Fibroblast of lung (primary cell): ENCODE data around the gene TMEM132E. TPM values are rescaled to one million over a fixed set of nuclear protein-coding genes. Genes with fewer than 3 reads are reported as not detected.
A peak's percentile ranks its signal among the peaks of the same experiment; 100 is the strongest.
"Not testable (repeated sequence)": the region's sequence is repeated elsewhere in the genome, so short reads cannot be mapped to it uniquely, and the experiment has no call there.

Source experiments
- DNase-seq, 2 donors: peaks; one replicate each; pipeline versions ENCODE4 v3.0.0 to v3.0.0-alpha.2; 2010; ENCODE audit warnings: low read depth in 2 of 2
- H2AFZ ChIP-seq: 2 replicates; pipeline ENCODE4 v1.5.1; 2012; ENCODE audit warnings: low read length, control low read depth, inconsistent platforms
- H3K27ac ChIP-seq: 2 replicates; pipeline ENCODE4 v1.5.1; 2011; ENCODE audit warnings: low read length, control low read depth; ENCODE audit not compliant: insufficient read depth
- H3K27me3 ChIP-seq: 2 replicates; pipeline ENCODE4 v1.5.1; 2011; ENCODE audit warnings: mild to moderate bottlenecking, low read length; ENCODE audit not compliant: control insufficient read depth, insufficient read depth
- H3K36me3 ChIP-seq: 2 replicates; pipeline ENCODE4 v1.5.1; 2011; ENCODE audit warnings: low read length; ENCODE audit not compliant: control insufficient read depth, insufficient read depth
- H3K4me1 ChIP-seq: 2 replicates; pipeline ENCODE4 v1.5.1; 2011; ENCODE audit warnings: low read length; ENCODE audit not compliant: control insufficient read depth, insufficient read depth; ENCODE audit errors: extremely low read depth
- H3K4me2 ChIP-seq: 2 replicates; pipeline ENCODE4 v1.5.1; 2011; ENCODE audit warnings: low read length, control low read depth; ENCODE audit not compliant: insufficient read depth; ENCODE audit errors: extremely low read depth
- H3K4me3 ChIP-seq, 4 experiments: fragments of 200-600 bp in 1 of 4; sonication (generic) in 1 of 4; replicated peaks in 1 of 4; 2 replicates each; pipeline ENCODE4 v1.5.1; 2011 to 2016; ENCODE audit warnings: low read length in 4 of 4, low read depth in 3 of 4, mild to moderate bottlenecking in 3 of 4, control low read depth in 2 of 4, inconsistent platforms in 1 of 4, mixed read lengths in 1 of 4; ENCODE audit not compliant: insufficient read depth in 1 of 4; ENCODE audit errors: control extremely low read depth in 1 of 4
- H3K79me2 ChIP-seq: 2 replicates; pipeline ENCODE4 v1.5.1; 2012; ENCODE audit warnings: mild to moderate bottlenecking, low read length, inconsistent platforms; ENCODE audit not compliant: control insufficient read depth, insufficient read depth
- H3K9ac ChIP-seq: 2 replicates; pipeline ENCODE4 v1.5.1; 2011; ENCODE audit warnings: mild to moderate bottlenecking, low read length, control low read depth; ENCODE audit not compliant: insufficient read depth
- H3K9me3 ChIP-seq: 2 replicates; pipeline ENCODE4 v1.5.1; 2012; ENCODE audit warnings: low read depth, low read length; ENCODE audit not compliant: control insufficient read depth, insufficient read depth
- H4K20me1 ChIP-seq: 2 replicates; pipeline ENCODE4 v1.5.1; 2011; ENCODE audit warnings: low read length; ENCODE audit not compliant: control insufficient read depth, insufficient read depth; ENCODE audit errors: extremely low read depth
- CTCF ChIP-seq, 2 donors: IDR thresholded peaks in 1 of 2; conservative IDR thresholded peaks in 1 of 2; 1 replicate in 1 of 2; 2 replicates in 1 of 2; pipeline ENCODE4 v1.5.1; 2011 to 2012; ENCODE audit warnings: low read length in 2 of 2, control low read depth in 1 of 2, inconsistent platforms in 1 of 2, low read depth in 1 of 2, mild to moderate bottlenecking in 1 of 2
- EZH2 ChIP-seq: IDR thresholded peaks from 2 replicates; pipeline ENCODE4 v1.5.1; 2012; ENCODE audit warnings: low read length, control low read depth, mild to moderate bottlenecking; ENCODE audit errors: missing control alignments
- polyA plus RNA-seq, 2 donors: library from polyadenylated mRNA; depleted of rRNA in 1 of 2; stranded (reverse) in 1 of 2; unstranded in 1 of 2; fragments of >200 nt; gene quantifications; 2 replicates each; pipeline ENCODE4 v1.2.1, GENCODE V29; 2011 to 2012; ENCODE audit warnings: missing spikeins in 1 of 2
- total RNA-seq: library from RNA; depleted of rRNA; stranded (reverse); fragments of >200 nt; gene quantifications from 2 replicates; pipeline ENCODE4 v1.2.1, GENCODE V29; 2014

TMEM132E gene
- total and polyA plus RNA-seq, 2 donors (not counting 1 experiment from before 2014, with no cell fraction given): not detected

- Histone ChIP-seq H3K27ac (no peak overlapping the region), H4K20me1 (no peaks in the 10 kb centered on the region), H3K4me1 (no peaks in the 10 kb centered on the region), H2AFZ (no peak overlapping the region), H3K79me2 (no peaks in the 10 kb centered on the region), H3K36me3 (no peaks in the 10 kb centered on the region), H3K4me2 (no peak overlapping the region), H3K9ac (no peak overlapping the region), H3K27me3 (no peaks in the 10 kb centered on the region), H3K4me3 (no peak overlapping the region), H3K9me3 (no peaks in the 10 kb centered on the region)
- TF ChIP-seq EZH2 (no peak), CTCF (conservative IDR thresholded peaks at IDR 0.05 in 1 of 2, IDR thresholded peaks at IDR 0.05 in 1 of 2; ENCODE audit: low read depth in 1 of 2, low read length in 2 of 2) (no peak)
- peak in 1 of 2 donors; percentile 22 for DNase-seq
Observed at GRCh38 chr17:34533806-34534527, 45.4 kb upstream of the TMEM132E start.

- no peak for DNase-seq
- Histone ChIP-seq H3K4me2 (no peak overlapping the region), H3K9me3 (no peaks in the 10 kb centered on the region), H3K9ac (no peak overlapping the region), H3K27ac (no peak overlapping the region), H3K36me3 (no peaks in the 10 kb centered on the region), H2AFZ (no peak overlapping the region), H3K27me3 (no peaks in the 10 kb centered on the region), H3K4me3 (no peak overlapping the region), H3K4me1 (no peaks in the 10 kb centered on the region), H4K20me1 (no peaks in the 10 kb centered on the region), H3K79me2 (no peaks in the 10 kb centered on the region)
- TF ChIP-seq CTCF (conservative IDR thresholded peaks at IDR 0.05 in 1 of 2, IDR thresholded peaks at IDR 0.05 in 1 of 2; ENCODE audit: low read depth in 1 of 2, low read length in 2 of 2) (no peak), EZH2 (no peak)
Observed at GRCh38 chr17:34537445-34537844, 41.9 kb upstream of the TMEM132E start.

GRCh38 chr17:34538582-34538981 lies 40.8 kb upstream of the TMEM132E start:
- H3K79me2 ChIP-seq, H3K4me3 ChIP-seq, H3K9me3 ChIP-seq, H3K36me3 ChIP-seq, H4K20me1 ChIP-seq, H3K27ac ChIP-seq, H2AFZ ChIP-seq, H3K9ac ChIP-seq, H3K4me2 ChIP-seq, DNase-seq, H3K4me1 ChIP-seq, H3K27me3 ChIP-seq: not testable (repeated sequence)
